ENCODE data around the gene TTC3. TPM values are rescaled to one million over a fixed set of nuclear protein-coding genes. Genes with fewer than 3 reads are reported as not detected.

Gene TTC3
- total RNA-seq, 1 donor from 2014 or later, result 216 TPM

DNA sequence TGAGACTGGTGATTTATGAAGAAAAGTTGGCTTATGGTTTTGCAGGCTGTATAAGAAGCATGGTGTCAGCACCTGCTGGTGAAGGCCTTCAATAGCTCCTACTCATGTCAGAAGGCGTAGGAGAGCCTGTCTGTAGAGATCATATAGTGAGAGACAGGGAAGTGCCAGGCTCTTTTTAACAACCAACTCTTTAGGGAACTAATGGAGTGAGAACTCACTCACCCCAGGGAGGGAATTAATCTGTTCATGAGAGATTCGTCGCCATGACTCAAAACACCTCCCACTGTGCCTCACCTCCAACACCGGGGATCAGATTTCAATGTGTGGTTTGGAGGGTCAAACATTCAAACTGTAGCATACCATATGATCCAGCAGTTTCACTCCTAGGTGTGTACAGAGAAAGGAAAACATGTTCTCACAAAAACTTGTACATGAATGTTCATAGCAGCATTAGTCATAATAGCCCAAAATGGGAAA, 72.6 kb downstream of the TTC3 start:
- no peak for DNase-seq (ENCODE audit: low read depth, low spot score)
- Mint-ChIP-seq H3K36me3 (ENCODE audit: low read depth) (peaks cover 44% of the 10 kb centered on the region), H3K27ac (ENCODE audit: unreplicated experiment) (no peak overlapping the region)

DNA sequence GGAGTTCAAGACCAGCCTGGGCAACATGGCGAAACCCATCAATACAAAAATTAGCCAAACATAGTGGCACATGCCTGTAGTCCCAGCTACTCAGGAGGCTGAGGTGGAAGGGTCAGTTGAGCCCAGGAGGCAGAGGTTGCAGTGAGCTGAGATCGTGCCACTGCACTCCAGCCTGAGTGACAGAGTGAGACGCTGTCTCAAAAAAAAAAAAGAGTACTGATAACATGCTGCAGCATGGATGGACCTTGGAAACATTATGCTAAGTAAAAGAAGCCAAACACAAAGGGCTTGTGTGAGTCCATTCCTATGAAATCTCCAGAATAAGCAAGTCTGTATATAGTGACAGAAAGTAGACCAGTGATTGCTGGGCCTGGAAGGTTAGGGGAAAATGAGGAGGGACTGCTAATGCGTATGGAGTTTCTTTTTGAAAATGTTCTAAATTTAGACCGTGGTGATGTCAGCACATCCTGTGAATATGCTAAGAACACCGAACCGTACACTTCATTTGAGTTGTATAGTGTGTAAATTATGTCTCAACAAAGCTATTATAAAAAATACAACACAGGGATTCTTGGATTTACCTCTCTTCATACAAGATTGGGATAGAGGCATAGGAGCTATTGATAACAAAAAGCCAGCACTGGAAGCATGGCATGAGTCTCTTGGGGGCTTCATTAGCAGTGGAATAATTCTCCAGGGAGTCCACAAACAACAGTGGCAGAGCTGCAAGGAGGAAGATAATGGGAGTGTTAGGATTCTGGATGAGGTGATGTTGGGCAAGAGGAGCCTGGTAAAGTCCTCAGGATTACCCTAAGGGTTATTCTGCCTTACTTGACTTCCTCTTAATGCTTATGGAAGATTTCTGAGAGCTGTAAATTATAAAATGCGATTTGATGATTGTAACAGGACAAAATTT, 73.5 kb downstream of the TTC3 start:
- H3K27me3 Mint-ChIP-seq (ENCODE audit: low read depth), result no peaks in the 10 kb centered on the region

More for the DNA sequence above, 72.6 kb downstream of the TTC3 start:
- TF ChIP-seq, protein P1, sequence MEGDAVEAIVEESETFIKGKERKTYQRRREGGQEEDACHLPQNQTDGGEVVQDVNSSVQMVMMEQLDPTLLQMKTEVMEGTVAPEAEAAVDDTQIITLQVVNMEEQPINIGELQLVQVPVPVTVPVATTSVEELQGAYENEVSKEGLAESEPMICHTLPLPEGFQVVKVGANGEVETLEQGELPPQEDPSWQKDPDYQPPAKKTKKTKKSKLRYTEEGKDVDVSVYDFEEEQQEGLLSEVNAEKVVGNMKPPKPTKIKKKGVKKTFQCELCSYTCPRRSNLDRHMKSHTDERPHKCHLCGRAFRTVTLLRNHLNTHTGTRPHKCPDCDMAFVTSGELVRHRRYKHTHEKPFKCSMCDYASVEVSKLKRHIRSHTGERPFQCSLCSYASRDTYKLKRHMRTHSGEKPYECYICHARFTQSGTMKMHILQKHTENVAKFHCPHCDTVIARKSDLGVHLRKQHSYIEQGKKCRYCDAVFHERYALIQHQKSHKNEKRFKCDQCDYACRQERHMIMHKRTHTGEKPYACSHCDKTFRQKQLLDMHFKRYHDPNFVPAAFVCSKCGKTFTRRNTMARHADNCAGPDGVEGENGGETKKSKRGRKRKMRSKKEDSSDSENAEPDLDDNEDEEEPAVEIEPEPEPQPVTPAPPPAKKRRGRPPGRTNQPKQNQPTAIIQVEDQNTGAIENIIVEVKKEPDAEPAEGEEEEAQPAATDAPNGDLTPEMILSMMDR (conservative IDR thresholded peaks at IDR 0.05), result no peak
- Mint-ChIP-seq H3K4me3 (no peak overlapping the region), H3K27me3 (ENCODE audit: low read depth) (no peaks in the 10 kb centered on the region), H3K4me1 (peaks cover 5% of the 10 kb centered on the region), H3K9me3 (no peaks in the 10 kb centered on the region)

DNA sequence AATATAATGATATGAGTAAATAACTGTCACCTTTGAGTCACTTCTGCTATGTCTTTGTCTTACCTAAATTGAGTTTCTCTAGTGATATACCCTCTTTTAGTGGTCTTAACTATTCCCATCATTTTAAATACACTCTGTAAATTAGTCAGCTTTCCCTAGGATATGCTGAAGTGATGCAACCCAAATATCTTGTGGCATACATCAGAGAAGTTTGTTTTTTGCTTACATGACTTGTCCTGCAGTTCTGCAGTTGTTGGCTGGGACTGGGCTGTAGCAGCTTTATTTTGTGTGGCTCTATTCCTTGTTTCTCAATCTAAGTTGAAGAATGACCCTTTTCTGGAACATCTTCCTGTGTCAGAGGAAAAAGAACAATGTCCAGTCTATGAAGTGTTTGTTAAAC, 76.4 kb downstream of the TTC3 start:
- Mint-ChIP-seq H3K4me3 (no peak overlapping the region), H3K27me3 (ENCODE audit: low read depth) (no peaks in the 10 kb centered on the region), H3K4me1 (peaks cover 5% of the 10 kb centered on the region), H3K27ac (ENCODE audit: unreplicated experiment) (no peak overlapping the region), H3K36me3 (ENCODE audit: low read depth) (peaks cover 32% of the 10 kb centered on the region), H3K9me3 (no peaks in the 10 kb centered on the region)
- TF ChIP-seq, protein P1 (conservative IDR thresholded peaks at IDR 0.05), result no peak
- DNase-seq (ENCODE audit: low read depth, low spot score), result no peak

More for the DNA sequence above, 73.5 kb downstream of the TTC3 start:
- DNase-seq (ENCODE audit: low read depth, low spot score), result no peak
- H3K4me1 Mint-ChIP-seq, result peaks cover 5% of the 10 kb centered on the region
- no peak overlapping the region for H3K4me3 Mint-ChIP-seq
- TF ChIP-seq, protein P1 (conservative IDR thresholded peaks at IDR 0.05), result no peak
- H3K9me3 Mint-ChIP-seq, result no peaks in the 10 kb centered on the region
- no peak overlapping the region for H3K27ac Mint-ChIP-seq (ENCODE audit: unreplicated experiment)
- H3K36me3 Mint-ChIP-seq (ENCODE audit: low read depth), result peaks cover 45% of the 10 kb centered on the region

DNA sequence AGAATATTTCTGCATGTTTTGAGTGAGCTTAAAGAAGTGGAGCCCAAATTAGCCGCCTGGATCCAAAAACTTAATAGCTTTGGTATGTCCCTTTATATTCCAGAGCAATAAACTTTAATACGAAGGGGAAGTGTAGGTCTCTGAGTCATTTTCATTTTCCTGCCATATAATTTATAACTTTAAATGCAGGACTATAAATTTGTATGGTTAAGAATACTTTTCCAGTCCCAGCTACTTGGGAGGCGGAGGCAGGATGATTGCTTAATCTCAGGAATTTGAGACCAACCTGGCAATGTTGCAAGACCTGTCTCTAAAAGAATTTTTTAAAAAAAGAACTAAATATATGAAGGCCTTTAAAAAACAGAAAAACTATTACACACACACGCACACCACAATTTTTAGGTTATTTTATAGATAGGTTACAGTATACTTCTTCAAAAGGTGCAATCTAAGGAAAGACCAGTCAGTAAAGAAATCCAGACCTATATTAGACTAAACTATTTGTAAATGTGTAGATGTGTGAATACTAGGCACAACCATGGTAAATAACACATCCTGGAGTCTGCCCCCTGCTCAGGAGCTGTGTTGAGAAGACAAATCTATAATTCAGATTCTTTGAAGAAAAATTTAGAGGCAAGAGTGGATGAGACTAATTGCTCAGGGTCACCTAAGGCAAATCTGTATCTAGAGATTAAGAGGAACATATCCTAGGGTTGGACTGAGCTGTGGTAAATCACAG, 80.3 kb downstream of the TTC3 start:
- Mint-ChIP-seq H3K36me3 (ENCODE audit: low read depth) (peaks cover 15% of the 10 kb centered on the region), H3K27ac (ENCODE audit: unreplicated experiment) (no peak overlapping the region)

DNA sequence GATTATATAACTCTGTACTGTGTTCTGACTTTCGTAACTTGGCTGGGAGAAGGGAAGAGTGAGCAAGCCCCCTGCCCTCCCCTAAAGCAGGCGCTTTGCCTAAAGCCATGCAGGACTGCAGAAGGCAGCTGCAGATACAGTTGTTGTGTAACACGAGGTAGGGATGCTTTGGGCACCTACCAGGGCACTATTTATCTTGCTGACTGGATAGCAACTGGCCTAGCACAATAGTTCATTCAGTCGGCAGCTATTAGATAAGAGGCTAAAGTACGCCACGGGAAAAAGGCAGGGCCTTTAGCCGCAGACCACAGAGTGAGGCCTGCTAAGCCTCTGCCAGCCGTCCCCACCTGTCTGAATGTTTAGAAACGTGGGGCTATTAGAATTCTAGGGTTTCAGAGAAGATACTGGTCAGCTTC, 80.9 kb downstream of the TTC3 start:
- TF ChIP-seq, protein P1 (conservative IDR thresholded peaks at IDR 0.05), result no peak
- H3K36me3 Mint-ChIP-seq (ENCODE audit: low read depth), result peaks cover 18% of the 10 kb centered on the region
- no peak overlapping the region for H3K4me3 Mint-ChIP-seq
- DNase-seq (ENCODE audit: low read depth, low spot score), result no peak
- no peaks in the 10 kb centered on the region for H3K27me3 Mint-ChIP-seq (ENCODE audit: low read depth)
- H3K27ac Mint-ChIP-seq (ENCODE audit: unreplicated experiment), result no peak overlapping the region
- peaks cover 3% of the 10 kb centered on the region for H3K4me1 Mint-ChIP-seq
- H3K9me3 Mint-ChIP-seq, result no peaks in the 10 kb centered on the region

More for the DNA sequence above, 80.3 kb downstream of the TTC3 start:
- H3K4me1 Mint-ChIP-seq, result no peaks in the 10 kb centered on the region
- H3K9me3 Mint-ChIP-seq, result no peaks in the 10 kb centered on the region
- DNase-seq (ENCODE audit: low read depth, low spot score), result no peak
- no peak overlapping the region for H3K4me3 Mint-ChIP-seq
- TF ChIP-seq, protein P1 (conservative IDR thresholded peaks at IDR 0.05), result no peak
- H3K27me3 Mint-ChIP-seq (ENCODE audit: low read depth), result no peaks in the 10 kb centered on the region
